ENCODE results near the gene CIAO1. TPM values are rescaled to one million over a fixed set of nuclear protein-coding genes. Genes with fewer than 3 reads are reported as not detected.

The CIAO1 gene
- total and polyA plus RNA-seq, 8 donors, result 59.8 to 72.8 (median 63.2) TPM

- ATAC-seq (peak; percentile 82), DNase-seq (peak in 1 of 4 donors; percentile 74)
- H3K9me3 ChIP-seq, result no peaks in the 10 kb centered on the region
- TF ChIP-seq CTCF (IDR thresholded peaks at IDR 0.05), result no peak
- intact Hi-C loops (cut with DNase I), result no loop called here
- H3K27ac ChIP-seq, result peak overlapping the region; percentile 83 to 96
- H3K4me1 ChIP-seq, result peaks cover 0 to 48% of the 10 kb centered on the region in 2 donors
- no peak overlapping the region for H3K4me3 ChIP-seq
- no peaks in the 10 kb centered on the region for H3K36me3 ChIP-seq
- no peaks in the 10 kb centered on the region for H3K27me3 ChIP-seq
Observed at GRCh38 chr2:96241900-96242611, 24.0 kb upstream of the CIAO1 start.

GRCh38 chr2:96243843-96244242, 22.2 kb upstream of the CIAO1 start:
- intact Hi-C loops (cut with DNase I), result no loop called here
- Histone ChIP-seq H3K9me3 (no peaks in the 10 kb centered on the region), H3K36me3 (no peaks in the 10 kb centered on the region), H3K27ac (no peak overlapping the region), H3K27me3 (no peaks in the 10 kb centered on the region), H3K4me1 (peaks cover 0 to 64% of the 10 kb centered on the region in 2 donors), H3K4me3 (no peak overlapping the region)
- no peak for DNase-seq
- ATAC-seq, result no peak
- no peak for TF ChIP-seq CTCF (IDR thresholded peaks at IDR 0.05)

- DNase-seq (peak in 1 of 4 donors; percentile 59), ATAC-seq (peak; percentile 53)
- no peaks in the 10 kb centered on the region for H3K9me3 ChIP-seq
- intact Hi-C loops (cut with DNase I), result no loop called here
- H3K4me3 ChIP-seq, result no peak overlapping the region
- H3K27me3 ChIP-seq, result no peaks in the 10 kb centered on the region
- H3K36me3 ChIP-seq, result peaks cover 0 to 9% of the 10 kb centered on the region in 2 donors
- no peak for TF ChIP-seq CTCF (IDR thresholded peaks at IDR 0.05)
- peak overlapping the region in 1 of 2 donors; percentile 84 for H3K27ac ChIP-seq
- H3K4me1 ChIP-seq, result peaks cover 4 to 78% of the 10 kb centered on the region in 2 donors
Observed at GRCh38 chr2:96245609-96246390, 20.2 kb upstream of the CIAO1 start.

- H3K27ac ChIP-seq, result peak overlapping the region in 1 of 2 donors; percentile 84
- peak; percentile 20 for ATAC-seq
- H3K36me3 ChIP-seq, result peaks cover 0 to 19% of the 10 kb centered on the region in 2 donors
- H3K27me3 ChIP-seq, result no peaks in the 10 kb centered on the region
- H3K9me3 ChIP-seq, result no peaks in the 10 kb centered on the region
- intact Hi-C loops (cut with DNase I), result no loop called here
- TF ChIP-seq CTCF (IDR thresholded peaks at IDR 0.05), result no peak
- peaks cover 6 to 76% of the 10 kb centered on the region in 2 donors for H3K4me1 ChIP-seq
- DNase-seq, result no peak
- H3K4me3 ChIP-seq, result no peak overlapping the region
Observed at GRCh38 chr2:96247009-96247408, 19.0 kb upstream of the CIAO1 start.

- Histone ChIP-seq H3K27me3 (no peaks in the 10 kb centered on the region), H3K4me1 (peaks cover 6 to 75% of the 10 kb centered on the region in 2 donors), H3K36me3 (peaks cover 0 to 28% of the 10 kb centered on the region in 2 donors), H3K27ac (no peak overlapping the region), H3K9me3 (no peaks in the 10 kb centered on the region), H3K4me3 (no peak overlapping the region)
- DNase-seq (no peak), ATAC-seq (no peak)
- intact Hi-C loops (cut with DNase I), result no loop called here
- no peak for TF ChIP-seq CTCF (IDR thresholded peaks at IDR 0.05)
Observed at GRCh38 chr2:96247896-96248295, 18.1 kb upstream of the CIAO1 start.

Measured in left lung (tissue), 10 donors.